CD4-positive, alpha-beta T cell treated with Interleukin-17A for 4 hours (primary cell): ENCODE results near the gene TRERF1.

Experiments
- DNase-seq: peaks from one replicate; pipeline ENCODE4 v3.0.0-alpha.2; 2020; ENCODE audit warnings: mixed read lengths

Gene TRERF1

DNA sequence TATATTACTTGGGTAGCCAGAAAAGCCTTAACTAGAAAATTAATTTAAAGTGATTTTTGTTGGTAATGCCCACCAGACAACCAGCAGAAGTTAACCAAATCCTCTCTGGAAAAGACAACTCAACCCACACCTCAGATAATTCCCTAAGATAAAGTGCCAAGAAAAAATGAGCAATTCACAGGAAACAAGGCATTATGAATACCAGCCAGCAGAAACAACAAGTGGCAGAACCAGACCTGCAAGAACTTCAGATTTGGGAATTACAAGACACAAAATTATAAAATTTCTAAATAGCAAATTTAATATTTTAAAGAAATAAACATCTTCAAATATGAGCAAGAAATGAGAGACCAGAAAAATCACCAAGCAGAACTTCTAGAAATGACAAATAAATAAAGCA lies 154.1 kb downstream of the TRERF1 start:
- no peak for DNase-seq

DNA sequence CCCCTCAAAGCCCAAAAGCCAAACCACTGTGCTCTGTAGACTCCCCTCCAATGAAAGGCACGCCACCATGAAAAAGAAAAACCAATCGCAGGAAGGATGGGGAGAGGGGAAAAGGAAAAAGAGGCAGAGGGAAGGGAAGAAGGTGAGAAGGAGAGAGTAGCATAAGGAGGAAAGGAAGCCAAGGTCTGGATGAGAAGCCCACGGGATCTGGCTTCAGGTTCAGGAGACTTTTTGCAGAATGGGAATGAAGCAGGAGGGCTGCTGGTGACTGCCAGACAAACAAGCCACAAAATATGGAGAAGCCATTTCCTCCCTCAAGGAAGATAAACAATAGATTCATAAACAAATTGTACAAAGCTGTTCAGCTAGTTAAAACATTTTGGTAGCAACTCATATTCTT lies 155.1 kb downstream of the TRERF1 start:
- DNase-seq = no peak

DNA sequence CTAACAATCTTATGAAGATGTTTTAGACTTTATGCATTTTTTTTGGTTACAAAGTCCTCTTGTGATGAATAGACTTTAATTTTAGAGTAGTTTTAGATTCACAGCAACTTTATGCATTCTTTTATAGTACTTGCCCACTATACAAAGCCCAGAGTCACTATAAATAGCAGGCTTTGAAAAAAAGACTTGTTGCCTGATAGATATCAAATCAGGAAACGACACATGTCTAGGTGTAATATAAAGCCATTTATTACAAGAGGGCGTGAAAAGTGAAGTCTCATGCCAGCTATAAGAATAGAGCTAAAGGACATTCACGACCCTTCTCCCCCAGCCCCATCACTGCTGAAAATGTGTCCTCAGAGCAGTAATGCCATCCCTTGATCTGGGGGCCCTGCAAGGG lies 156.0 kb downstream of the TRERF1 start:
- DNase-seq = no peak

DNA sequence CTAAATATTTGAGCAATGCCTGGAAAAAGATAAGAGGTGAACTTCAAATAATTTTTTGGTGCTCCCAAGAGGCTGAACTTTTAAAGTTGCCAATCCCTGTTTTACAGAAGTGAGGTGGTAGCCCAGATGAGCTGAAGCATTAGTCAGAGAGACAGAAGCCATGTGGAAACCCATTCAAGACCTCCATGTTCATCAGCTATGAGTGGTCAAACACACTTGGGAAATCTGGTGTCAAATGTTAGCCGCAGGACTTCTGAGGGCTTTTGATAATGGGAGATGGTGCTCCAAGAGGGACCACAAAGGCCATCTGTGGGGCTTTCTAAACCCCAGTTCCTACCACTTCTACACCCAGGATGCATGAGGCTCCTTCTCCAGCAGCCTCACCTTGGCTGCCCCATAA lies 156.5 kb downstream of the TRERF1 start:
- DNase-seq = no peak

DNA sequence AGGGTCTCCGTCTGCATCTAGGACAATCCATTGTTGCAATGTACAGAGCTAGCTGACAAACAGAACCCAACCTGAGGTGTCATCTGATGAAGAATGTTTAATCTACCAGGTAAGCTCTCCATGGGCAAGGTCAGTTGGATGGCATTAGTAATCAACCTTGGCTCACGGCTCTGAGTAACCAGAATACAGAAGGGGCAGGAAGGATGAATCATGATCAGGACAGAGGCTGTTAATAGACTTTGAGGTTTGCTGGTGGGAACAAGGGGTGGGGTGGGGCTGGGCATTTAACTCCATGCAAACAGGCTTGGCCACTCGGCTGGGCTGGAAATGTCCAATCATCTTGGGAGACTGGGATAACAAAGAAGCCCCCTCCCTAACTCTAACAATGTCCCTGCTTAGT lies 157.0 kb downstream of the TRERF1 start:
- no peak for DNase-seq

DNA sequence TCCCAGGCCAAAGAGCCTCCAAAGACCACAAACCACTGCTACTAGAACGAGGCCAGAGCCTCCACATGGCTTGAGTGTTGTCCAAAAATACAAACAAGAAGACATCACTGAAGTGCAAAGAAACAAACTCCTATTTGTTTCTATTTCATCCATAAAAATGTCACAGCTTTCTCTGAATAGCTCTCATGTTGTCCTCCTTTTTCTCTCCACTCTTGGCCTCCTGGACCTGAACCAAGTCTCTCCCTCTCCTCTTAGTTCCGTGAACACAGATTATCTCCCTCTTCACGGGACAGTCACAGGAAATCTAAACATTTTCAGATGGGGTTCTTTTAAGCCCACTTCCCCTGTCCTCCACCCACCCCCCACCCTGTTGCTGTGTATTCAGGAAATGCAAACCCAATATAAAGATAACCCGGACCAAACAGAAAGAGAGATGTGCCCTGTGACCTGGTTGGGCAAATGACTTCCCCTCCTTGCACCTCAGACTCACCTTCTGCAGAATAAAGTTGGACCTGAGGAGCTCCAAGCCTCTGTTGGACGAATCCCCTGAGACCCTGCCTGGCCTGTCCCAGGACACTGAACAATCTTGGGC lies 158.2 kb downstream of the TRERF1 start:
- no peak for DNase-seq

DNA sequence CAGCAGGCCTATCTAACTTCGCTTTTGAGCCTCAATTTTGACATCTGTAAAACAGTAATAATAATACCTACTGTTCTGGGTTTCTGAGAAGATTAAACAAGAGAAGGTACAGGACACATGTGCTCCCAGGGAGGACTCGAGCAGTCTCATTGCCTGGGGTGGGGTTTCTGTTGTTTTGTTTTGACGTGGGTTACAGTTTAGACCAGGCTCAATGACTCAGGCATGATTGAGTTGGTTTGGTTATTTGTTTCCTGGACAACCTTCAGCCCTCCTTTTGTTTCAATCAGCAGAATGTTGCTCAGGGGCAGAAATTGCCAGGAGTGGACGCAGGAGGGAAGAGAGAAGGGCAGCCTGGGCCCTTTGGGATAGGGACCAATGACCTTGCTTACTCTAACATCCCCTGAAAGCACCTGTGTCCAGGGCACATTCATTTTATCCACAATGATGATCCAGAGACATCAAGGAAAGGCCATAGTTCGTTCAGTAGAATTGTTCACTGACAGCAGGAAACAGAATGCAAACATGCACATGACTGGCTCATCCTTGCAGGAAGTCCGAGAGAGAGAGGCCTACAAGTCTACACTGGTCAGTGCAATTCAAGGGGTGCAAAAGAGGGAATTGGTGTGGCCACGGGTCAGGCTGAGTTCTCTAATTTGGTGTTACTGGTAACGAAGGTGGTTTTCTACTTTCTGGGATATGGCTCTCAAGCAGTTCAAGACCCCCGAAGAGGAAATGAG lies 159.6 kb downstream of the TRERF1 start:
- no peak for DNase-seq

DNA sequence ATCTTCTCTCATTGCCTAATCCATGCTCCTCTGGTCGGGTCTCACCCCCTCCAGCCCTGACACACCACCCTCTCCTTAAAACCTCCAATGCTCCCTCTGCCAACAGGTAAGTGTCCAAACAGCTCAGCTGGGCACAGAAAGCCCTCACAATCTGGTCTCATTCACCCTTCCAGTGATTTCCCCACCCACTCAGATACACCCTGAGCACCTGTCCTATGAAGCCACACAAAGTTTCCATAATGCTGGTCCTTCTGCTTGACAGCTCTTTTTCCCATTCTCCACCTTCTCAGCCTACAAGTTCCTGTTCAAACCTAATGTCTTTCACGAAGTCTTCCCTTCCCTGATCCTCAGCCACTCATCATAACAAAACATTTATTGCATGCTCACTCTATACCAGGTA lies 164.0 kb downstream of the TRERF1 start:
- DNase-seq = no peak

DNA sequence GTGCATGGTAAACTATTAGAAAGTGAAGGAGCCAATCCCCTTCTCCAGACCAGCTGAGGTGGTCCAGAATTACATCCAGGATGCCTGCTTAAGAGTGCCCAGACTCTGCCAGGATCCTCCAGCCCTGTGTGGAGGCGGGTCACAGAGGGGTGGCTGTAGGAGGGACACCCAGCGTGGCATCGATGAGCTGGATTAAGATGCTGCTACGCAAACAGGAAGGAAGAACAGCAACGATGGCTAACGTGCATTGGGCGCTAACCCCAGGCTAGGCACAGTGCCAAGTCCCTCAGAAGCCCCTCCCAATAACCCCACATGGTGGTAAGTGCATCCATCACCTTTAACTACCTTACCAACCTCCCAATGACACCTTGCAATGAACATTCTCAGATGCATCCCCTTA lies 170.2 kb downstream of the TRERF1 start:
- DNase-seq = peak; percentile 74

DNA sequence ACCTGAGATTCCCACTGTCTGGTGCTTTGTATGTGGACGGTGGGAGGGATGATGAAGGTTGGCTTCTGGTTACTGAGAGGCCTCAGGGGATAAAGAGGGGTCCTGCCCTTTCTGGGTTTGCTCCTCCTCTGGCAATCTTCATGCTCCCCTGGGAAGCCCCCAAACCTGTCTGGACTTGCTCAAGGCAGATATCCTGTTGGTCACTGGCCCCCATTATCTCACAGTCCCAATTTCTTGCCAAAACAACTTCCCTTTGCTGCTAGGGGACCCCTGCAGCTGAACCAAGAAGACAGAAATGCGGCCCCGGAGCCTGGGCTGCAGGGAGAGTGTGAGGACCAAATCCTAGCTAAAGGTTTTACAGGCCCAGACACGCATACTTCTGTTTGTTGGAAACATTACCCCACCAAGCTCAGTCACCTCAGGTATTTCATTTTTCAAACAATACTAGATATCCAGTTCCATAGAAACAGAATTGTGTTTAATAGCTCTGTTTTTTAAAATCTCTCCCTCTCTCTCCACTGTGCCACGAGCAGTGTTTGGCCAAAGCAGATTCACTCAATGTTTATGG lies 170.7 kb downstream of the TRERF1 start:
- DNase-seq = no peak

DNA sequence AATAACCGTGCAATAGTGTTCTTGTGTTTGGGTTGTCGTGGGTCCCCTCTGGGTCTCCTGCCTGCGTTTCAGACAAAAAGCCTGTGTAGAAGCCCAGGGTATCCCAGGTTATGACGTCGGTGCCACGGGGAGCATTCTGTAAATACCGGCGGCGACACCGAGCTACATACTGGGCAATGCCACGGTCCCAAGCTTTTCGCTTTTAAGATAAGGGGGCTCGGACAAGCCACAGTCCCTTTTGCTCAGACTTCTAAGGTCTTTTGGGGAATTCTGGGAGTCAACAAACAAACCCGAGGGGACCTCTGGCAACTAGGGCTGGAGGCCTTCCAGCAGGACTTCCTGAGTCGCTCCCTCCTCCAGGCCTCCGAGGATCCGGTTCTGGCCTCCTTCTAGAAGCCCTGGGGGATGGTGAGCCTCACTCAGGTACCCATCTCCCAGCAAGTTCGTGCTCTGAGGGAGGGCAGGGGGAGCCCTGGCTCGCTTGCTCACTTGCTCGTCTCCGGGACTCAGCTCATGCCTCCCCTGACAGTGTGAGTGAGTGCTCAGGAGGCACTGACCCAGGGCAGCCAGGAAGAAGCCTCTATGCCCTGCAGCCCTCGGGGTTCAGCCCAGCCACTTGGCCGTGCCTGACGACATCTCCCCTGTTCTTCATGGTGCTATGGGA lies 171.6 kb downstream of the TRERF1 start:
- no peak for DNase-seq

DNA sequence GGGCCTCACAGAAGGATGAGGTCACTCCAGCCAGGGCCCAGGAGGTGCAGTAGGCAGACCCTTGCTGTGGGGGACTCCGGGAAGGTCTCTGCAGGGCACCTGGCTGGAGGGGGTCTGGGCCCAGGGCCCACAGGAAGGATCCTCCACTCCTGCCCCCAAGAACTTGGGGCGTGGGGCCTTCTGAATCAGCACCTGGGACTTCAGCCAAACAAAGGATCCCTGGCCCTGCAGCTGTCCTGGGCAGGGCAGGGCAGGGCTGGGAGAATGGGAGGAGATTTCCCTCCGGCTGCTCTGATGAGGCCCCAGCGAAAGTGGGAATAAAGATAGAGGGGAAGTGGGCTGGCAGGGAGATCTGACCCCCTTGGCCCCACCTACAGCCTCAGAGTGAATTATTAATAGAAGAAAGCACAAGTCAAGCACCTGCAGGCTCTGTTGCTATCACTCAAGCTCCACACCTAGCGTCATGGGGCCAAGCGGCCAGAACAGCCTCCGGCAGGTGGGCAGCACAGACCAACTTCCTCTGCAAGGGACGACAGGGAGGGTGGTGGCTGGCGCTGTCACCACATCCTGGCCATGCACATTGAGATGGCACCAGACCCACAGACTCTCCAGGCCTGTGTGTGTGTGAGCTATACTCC lies 172.5 kb downstream of the TRERF1 start:
- peak; percentile 54 for DNase-seq

DNA sequence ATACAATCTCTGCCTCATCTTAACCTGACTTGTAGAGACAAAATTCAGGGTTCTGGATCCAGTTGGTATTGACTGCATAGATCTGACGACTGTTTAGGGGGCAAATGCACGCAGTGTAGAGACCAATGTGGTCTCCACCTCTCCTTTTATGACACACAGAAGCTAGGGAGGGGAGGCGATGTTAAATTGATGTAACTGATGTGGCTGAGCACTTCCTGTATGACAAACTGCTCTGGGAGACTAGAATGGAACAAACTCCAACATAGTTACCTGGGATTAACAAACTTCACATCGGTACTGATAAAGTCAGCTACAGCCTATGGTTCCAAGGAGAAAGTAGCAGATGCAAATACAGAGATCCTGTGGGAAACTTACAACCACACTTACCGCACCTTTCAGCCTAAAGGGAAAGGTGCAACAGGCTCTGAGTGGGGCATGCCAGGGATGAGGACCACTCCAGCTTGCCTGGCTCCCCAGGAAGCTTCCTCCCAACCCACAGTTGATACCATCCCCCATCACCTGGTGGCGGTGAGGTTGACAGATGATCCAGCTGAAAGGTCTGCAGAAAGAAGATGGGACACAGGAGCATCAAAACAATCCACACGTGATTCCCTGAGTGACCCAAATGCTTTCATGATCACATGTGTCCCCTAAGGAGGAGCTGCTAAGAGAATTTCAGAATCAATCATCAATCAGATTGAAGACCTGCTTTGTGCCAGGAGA lies 173.4 kb downstream of the TRERF1 start:
- DNase-seq = peak; percentile 54

DNA sequence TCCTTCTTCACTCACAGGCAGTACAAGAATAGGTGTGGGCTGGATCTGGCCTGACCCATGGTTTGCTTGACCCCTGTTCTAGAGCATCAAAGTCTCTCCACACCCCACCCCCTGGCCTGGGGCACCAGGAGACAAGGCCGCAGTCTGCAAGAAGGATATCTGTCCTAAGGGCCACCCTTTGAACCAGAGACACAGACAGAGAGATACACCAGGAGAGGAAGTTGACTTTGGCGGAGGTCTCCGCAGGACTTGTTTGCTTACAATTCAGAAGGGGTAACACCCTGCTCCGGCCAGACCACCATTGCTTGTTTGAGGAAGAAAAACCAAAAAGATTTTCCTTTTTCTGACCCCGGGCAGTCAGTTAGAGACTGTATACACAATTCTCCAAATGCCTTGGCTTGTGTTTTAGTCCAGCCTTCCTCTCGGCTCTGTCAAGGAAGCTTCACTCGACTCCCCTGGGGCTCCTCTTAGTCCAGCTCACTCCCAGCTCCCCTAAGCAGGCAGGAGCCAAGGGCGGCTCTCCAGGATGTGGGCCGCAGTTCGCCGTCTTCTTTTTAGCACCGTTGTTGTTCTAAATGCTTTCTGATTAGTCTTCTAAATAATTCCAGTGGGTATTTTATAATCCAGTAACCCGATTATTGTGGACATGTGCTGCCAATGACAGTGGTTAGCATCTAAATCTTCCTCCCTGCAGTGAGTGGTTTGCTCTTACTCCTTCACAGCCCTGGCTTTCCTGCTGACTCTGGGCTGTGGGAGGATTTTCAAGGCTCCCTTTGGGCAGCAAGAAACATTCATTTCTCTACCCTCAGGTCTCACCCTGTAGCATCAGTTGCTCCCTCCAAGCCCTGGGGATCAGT lies 175.5 kb downstream of the TRERF1 start:
- no peak for DNase-seq

DNA sequence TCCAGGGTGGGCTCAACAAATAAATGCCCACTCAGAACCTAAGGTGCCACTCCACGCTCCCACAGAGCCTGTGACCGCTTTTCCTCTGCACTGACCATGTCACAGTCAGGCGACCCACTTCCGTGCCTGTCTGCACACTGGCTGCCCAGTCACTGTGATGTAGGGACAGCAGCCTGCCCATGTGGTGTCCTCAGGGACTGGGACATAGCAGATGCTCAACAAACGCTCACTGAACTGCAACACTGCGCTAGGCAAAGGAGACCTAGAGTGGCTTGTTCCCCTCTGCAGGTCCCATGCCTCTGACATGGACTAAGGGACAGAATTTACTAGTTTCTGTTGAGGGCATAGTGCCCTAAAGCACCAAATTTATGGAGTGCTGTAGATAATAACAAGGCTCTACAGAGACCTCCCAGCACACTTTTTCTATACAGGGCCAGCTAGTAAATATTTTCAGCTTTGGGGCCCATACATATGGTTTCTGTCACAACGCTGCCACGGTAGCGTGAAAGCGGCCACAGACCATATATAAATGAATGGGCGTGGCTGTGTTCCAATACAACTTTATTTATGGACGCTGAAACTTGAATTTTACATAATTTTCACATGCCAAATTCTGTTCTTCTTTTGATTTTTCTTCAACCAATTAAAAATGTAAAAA lies 176.2 kb downstream of the TRERF1 start:
- DNase-seq = no peak

DNA sequence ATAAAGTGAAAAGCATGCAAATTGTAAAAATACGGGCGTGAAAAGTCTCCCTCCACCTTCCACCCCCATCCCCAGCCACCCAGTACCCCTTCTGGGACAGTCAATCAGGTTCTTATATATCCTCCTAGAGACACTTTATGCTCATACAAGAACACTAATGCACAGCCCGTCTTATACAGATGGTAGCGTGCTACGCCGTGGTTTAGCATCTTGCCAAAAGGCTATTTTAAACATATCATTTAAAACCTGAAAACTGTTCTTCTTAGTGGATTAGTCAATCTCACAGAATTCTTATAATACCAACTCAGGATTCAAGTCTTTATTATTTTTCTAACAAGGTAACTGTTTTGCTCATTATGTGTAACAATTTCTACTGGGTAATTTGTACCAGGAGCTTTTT lies 176.8 kb downstream of the TRERF1 start:
- DNase-seq = no peak

DNA sequence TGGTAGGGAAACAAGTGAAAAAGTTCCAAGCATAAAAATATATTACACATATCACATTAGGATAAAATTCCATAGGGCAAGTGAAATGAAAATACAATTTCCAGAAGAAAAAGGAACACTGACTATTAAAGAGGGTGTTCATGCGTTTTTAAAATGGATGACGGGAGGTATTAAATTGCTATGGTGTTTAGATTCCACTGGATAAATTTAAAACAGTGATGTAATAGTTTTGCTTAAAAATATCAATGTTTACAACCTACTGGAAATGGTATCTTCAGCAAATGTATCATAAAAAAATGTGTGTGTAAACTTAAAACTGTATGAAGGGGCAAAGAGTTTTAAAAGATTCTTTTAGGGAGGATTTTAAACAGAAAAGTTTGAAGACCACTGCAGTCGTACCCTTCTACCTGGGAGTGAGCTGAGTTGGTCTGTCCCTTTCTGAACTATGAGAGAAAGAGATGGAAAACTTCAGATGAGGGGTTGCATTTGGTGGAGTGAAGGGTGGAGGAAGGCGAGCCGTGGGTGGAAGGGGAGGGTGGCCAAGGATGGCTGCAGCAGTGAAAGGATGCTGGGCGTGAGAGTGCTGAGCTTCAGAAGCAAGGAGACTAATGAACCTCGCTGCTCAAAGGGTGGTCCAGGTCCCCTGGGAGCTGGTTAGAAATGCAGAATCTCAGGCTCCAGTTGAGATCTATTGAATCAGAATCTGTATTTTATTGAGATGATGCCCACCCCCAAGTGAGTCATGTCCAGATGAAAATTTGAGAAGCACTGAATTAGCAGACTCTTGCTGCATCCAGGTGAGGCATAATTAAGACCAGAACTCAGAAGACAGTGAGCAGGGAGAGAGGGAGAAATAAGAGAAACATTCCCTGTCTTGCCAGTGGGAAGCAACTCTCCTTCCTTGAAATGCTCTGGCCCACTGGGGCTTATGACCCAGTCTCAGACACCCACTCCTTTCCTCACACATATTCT lies 179.6 kb downstream of the TRERF1 start:
- no peak for DNase-seq

DNA sequence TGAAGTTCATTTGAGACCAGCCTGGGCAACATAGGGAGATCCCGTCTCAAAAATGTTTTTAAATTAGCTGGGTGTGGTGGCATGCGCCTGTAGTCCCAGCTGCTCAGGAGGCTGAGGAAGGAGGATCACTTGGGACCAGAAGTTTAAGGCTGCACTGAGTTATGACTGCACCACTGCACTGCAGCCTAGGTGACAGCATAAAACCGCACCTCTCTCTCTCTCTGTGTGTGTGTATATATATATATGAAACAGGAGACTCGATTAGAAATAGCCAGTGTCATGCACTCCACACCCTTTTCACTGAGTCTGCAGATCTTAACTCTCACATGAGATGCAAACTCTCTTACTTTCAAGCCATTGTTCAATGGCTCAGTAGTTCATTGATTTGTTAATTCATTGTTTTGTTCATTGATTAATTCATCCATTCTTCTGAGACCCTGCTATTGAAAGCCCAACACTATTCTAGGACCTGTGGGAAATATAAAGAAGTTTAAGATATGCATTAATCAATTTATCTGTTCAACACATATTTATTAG lies 181.7 kb downstream of the TRERF1 start:
- no peak for DNase-seq

DNA sequence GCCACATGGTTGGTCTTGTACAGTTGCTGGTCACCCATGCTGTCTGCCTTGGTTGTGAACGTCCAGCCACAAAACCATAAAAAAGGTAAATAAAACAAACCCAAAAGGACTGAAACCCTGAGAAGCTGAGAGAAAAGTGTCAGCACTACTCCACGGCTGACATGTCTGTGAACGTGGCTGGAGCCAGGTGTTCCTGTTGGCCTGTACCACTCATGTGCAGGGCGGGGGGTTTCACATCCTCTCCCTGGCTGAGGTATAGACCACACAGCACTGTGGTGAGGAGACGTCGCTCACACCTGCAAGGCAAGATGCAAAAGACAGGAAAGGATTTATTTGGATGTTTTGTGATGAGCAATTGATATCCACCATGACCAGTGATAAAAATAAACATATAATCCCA lies 182.2 kb downstream of the TRERF1 start:
- no peak for DNase-seq

DNA sequence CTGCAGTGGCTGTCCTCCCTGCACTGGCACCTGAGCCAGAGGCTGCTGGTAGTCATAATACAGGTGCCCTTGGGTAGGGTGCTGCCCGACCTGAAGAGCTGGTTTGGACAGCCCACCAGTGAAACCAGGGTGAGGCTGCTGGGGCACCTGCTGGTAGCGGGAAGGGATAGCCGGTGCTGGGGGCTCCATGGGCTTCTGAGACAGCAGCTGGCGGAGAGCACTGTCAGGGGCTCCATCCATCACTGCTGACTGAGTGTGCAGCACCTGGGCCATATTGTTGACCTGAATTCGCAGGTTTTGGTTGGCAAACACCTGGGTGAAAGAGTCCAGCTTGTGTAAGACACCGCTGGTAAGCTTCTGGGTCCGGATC lies 182.9 kb downstream of the TRERF1 start:
- DNase-seq = no peak
